ENCODE measurements around the gene SLC2A9. TPM values are rescaled to one million over a fixed set of nuclear protein-coding genes. Genes with fewer than 3 reads are reported as not detected.

The SLC2A9 gene
- total and polyA plus RNA-seq, 2 donors (not counting 3 experiments of a cell fraction or from before 2014, with no cell fraction given) = 1.6 to 1.8 TPM

GRCh38 chr4:9833421-9833820 lies 187.9 kb downstream of the SLC2A9 start:
- ChIA-PET CTCF (no interaction called here), POLR2A (no interaction called here)
- no peak overlapping the region for H2AFZ ChIP-seq (ENCODE audit: low read depth, low read length)
- no peak overlapping the region for H3K27ac ChIP-seq (ENCODE audit: insufficient read depth, low read depth, low read length)
- no peaks in the 10 kb centered on the region for H3K27me3 ChIP-seq (ENCODE audit: control insufficient read depth in 2 of 2, insufficient read depth in 2 of 2, low read length in 2 of 2)
- intact Hi-C loops (cut with micrococcal nuclease) (no loop called here), dilution Hi-C loops (cut with MboI; ENCODE audit: extremely low pct_ligation_motif_present, low sequenced_read_pairs) (no loop called here)
- H3K9me3 ChIP-seq (replicated peaks; ENCODE audit: control insufficient read depth, insufficient read depth, low read length) = no peaks in the 10 kb centered on the region
- no peak for TF ChIP-seq POLR2AphosphoS5 (IDR thresholded peaks at IDR 0.05; ENCODE audit: insufficient read depth, low read depth, low read length)
- TF ChIP-seq POLR2A (IDR thresholded peaks at IDR 0.05; ENCODE audit: low read depth, low read length) = no peak
- H3K36me3 ChIP-seq (ENCODE audit: control insufficient read depth in 2 of 2, extremely low read depth in 1 of 2, insufficient read depth in 2 of 2, low read length in 2 of 2) = no peaks in the 10 kb centered on the region
- H3K79me2 ChIP-seq (ENCODE audit: control insufficient read depth, insufficient read depth, low read length) = no peaks in the 10 kb centered on the region
- FAIRE-seq (no peak), DNase-seq (ENCODE audit: low read depth, low spot score) (no peak)
- H3K4me1 ChIP-seq (ENCODE audit: control insufficient read depth, extremely low read depth, insufficient read depth, low read length) = no peaks in the 10 kb centered on the region
- H3K4me3 ChIP-seq (replicated peaks in 1 of 3; ENCODE audit: insufficient read depth in 1 of 3, low read depth in 1 of 3, low read length in 3 of 3) = no peak overlapping the region
- H3K4me2 ChIP-seq (ENCODE audit: insufficient read depth, low read length) = no peak overlapping the region
- no peaks in the 10 kb centered on the region for H4K20me1 ChIP-seq (replicated peaks; ENCODE audit: control insufficient read depth, extremely low read depth, insufficient read depth, low read length)
- no peaks in the 10 kb centered on the region for H3K9me1 ChIP-seq (replicated peaks; ENCODE audit: control insufficient read depth, extremely low read depth, insufficient read depth, low read length)
- BruUV-seq (replicated peaks) = no TSS peak
- no peak overlapping the region for H3K9ac ChIP-seq (replicated peaks; ENCODE audit: extremely low read depth, insufficient read depth, low read length)

- H3K9ac ChIP-seq (replicated peaks; ENCODE audit: extremely low read depth, insufficient read depth, low read length) = no peak overlapping the region
- no peaks in the 10 kb centered on the region for H3K36me3 ChIP-seq (ENCODE audit: control insufficient read depth in 2 of 2, extremely low read depth in 1 of 2, insufficient read depth in 2 of 2, low read length in 2 of 2)
- H3K4me1 ChIP-seq (ENCODE audit: control insufficient read depth, extremely low read depth, insufficient read depth, low read length) = no peaks in the 10 kb centered on the region
- H3K4me2 ChIP-seq (ENCODE audit: insufficient read depth, low read length) = no peak overlapping the region
- H4K20me1 ChIP-seq (replicated peaks; ENCODE audit: control insufficient read depth, extremely low read depth, insufficient read depth, low read length) = no peaks in the 10 kb centered on the region
- DNase-seq (ENCODE audit: low read depth, low spot score) (no peak), FAIRE-seq (no peak)
- H3K9me1 ChIP-seq (replicated peaks; ENCODE audit: control insufficient read depth, extremely low read depth, insufficient read depth, low read length) = no peaks in the 10 kb centered on the region
- no peak for TF ChIP-seq FOS (IDR thresholded peaks at IDR 0.05; ENCODE audit: borderline replicate concordance, insufficient read depth, low read length)
- TF ChIP-seq POLR2A (IDR thresholded peaks at IDR 0.05; ENCODE audit: low read depth, low read length) = no peak
- no peak for TF ChIP-seq GATA2 (IDR thresholded peaks at IDR 0.05; ENCODE audit: insufficient read depth, insufficient read length, low read depth, low read length)
- TF ChIP-seq EZH2 (IDR thresholded peaks at IDR 0.05; ENCODE audit: borderline replicate concordance, low read depth, low read length, severe bottlenecking) = no peak
- no peak for TF ChIP-seq MYC (IDR thresholded peaks at IDR 0.05; ENCODE audit: low read depth, low read length)
- no peak for TF ChIP-seq MAX (IDR thresholded peaks at IDR 0.05; ENCODE audit: insufficient read depth, insufficient read length)
- TF ChIP-seq, protein P1, sequence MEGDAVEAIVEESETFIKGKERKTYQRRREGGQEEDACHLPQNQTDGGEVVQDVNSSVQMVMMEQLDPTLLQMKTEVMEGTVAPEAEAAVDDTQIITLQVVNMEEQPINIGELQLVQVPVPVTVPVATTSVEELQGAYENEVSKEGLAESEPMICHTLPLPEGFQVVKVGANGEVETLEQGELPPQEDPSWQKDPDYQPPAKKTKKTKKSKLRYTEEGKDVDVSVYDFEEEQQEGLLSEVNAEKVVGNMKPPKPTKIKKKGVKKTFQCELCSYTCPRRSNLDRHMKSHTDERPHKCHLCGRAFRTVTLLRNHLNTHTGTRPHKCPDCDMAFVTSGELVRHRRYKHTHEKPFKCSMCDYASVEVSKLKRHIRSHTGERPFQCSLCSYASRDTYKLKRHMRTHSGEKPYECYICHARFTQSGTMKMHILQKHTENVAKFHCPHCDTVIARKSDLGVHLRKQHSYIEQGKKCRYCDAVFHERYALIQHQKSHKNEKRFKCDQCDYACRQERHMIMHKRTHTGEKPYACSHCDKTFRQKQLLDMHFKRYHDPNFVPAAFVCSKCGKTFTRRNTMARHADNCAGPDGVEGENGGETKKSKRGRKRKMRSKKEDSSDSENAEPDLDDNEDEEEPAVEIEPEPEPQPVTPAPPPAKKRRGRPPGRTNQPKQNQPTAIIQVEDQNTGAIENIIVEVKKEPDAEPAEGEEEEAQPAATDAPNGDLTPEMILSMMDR (IDR thresholded peaks at IDR 0.05; ENCODE audit: extremely low read depth in 1 of 2, insufficient read depth in 1 of 2, low read depth in 1 of 2, low read length in 2 of 2) = no peak
- no peak for TF ChIP-seq POLR2AphosphoS5 (IDR thresholded peaks at IDR 0.05; ENCODE audit: insufficient read depth, low read depth, low read length)
- no peak for TF ChIP-seq JUN (IDR thresholded peaks at IDR 0.05; ENCODE audit: borderline replicate concordance, insufficient read depth, insufficient read length, low read depth)
- POLR2A ChIA-PET = no interaction called here
- no peaks in the 10 kb centered on the region for H3K79me2 ChIP-seq (ENCODE audit: control insufficient read depth, insufficient read depth, low read length)
- intact Hi-C loops (cut with micrococcal nuclease) = no loop called here
- no peak overlapping the region for H3K27ac ChIP-seq (ENCODE audit: insufficient read depth, low read depth, low read length)
- H2AFZ ChIP-seq (ENCODE audit: low read depth, low read length) = no peak overlapping the region
- CTCF ChIA-PET = no interaction called here
- no peaks in the 10 kb centered on the region for H3K27me3 ChIP-seq (ENCODE audit: control insufficient read depth in 2 of 2, insufficient read depth in 2 of 2, low read length in 2 of 2)
- no peaks in the 10 kb centered on the region for H3K9me3 ChIP-seq (replicated peaks; ENCODE audit: control insufficient read depth, insufficient read depth, low read length)
- no peak overlapping the region for H3K4me3 ChIP-seq (replicated peaks in 1 of 3; ENCODE audit: insufficient read depth in 1 of 3, low read depth in 1 of 3, low read length in 3 of 3)
- BruUV-seq (replicated peaks) = no TSS peak
- dilution Hi-C loops (cut with MboI; ENCODE audit: extremely low pct_ligation_motif_present, low sequenced_read_pairs) = no loop called here
These were observed 188.7 kb downstream of the SLC2A9 start for GRCh38 chr4:9832640-9833039.
